ENCODE results near the gene NR4A1. TPM values are rescaled to one million over a fixed set of nuclear protein-coding genes. Genes with fewer than 3 reads are reported as not detected.

Gene NR4A1
- total RNA-seq, 1 donor from 2014 or later = 2.3 TPM

DNA sequence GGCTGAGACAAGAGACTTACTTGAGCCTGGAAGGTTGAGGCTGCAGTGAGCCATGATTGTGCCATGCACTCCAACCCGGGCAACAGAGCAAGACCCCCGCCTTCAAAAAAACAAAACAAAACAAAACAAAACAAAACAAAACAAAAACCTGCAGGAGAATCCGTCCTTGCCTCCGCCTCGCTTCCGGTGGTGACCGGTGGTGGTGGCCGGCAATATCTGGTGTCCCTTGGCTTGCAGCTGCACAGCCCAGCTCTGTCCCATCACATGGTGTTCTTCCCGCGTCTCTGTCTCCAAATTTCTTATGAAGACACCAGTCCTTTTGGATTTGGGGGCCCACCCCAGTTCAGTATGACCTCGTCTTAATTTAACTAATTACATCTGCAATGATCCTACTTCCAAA is 38.2 kb downstream of the NR4A1 start:
- H3K27me3 ChIP-seq (ENCODE audit: insufficient read depth, low read length) = peaks cover 29% of the 10 kb centered on the region
- H3K9ac ChIP-seq (ENCODE audit: low read length) = no peak overlapping the region
- H3K36me3 ChIP-seq (ENCODE audit: insufficient read depth, low read length) = no peaks in the 10 kb centered on the region
- peaks cover 66% of the 10 kb centered on the region for H3K27me3 Mint-ChIP-seq (ENCODE audit: low read depth, unreplicated experiment)
- H2AFZ ChIP-seq (ENCODE audit: low read depth, low read length) = no peak overlapping the region
- TF ChIP-seq, protein P1, sequence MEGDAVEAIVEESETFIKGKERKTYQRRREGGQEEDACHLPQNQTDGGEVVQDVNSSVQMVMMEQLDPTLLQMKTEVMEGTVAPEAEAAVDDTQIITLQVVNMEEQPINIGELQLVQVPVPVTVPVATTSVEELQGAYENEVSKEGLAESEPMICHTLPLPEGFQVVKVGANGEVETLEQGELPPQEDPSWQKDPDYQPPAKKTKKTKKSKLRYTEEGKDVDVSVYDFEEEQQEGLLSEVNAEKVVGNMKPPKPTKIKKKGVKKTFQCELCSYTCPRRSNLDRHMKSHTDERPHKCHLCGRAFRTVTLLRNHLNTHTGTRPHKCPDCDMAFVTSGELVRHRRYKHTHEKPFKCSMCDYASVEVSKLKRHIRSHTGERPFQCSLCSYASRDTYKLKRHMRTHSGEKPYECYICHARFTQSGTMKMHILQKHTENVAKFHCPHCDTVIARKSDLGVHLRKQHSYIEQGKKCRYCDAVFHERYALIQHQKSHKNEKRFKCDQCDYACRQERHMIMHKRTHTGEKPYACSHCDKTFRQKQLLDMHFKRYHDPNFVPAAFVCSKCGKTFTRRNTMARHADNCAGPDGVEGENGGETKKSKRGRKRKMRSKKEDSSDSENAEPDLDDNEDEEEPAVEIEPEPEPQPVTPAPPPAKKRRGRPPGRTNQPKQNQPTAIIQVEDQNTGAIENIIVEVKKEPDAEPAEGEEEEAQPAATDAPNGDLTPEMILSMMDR (IDR thresholded peaks at IDR 0.05; ENCODE audit: insufficient read depth, low read depth, low read length) = no peak
- no peak for TF ChIP-seq EZH2 (IDR thresholded peaks at IDR 0.05; ENCODE audit: insufficient read depth, low read length)
- DNase-seq (ENCODE audit: low read depth) (no peak), FAIRE-seq (no peak)
- no peaks in the 10 kb centered on the region for H3K9me3 ChIP-seq (ENCODE audit: insufficient read depth, low read depth, low read length)
- peaks cover 4% of the 10 kb centered on the region for H3K9me3 Mint-ChIP-seq (ENCODE audit: unreplicated experiment)
- H3K79me2 ChIP-seq (ENCODE audit: insufficient read depth, low read length) = no peaks in the 10 kb centered on the region
- H3K27ac Mint-ChIP-seq (ENCODE audit: unreplicated experiment) = no peak overlapping the region
- H3K4me1 ChIP-seq (ENCODE audit: insufficient read depth, low read length) = no peaks in the 10 kb centered on the region
- peaks cover 26% of the 10 kb centered on the region for H3K36me3 Mint-ChIP-seq (ENCODE audit: low read depth, unreplicated experiment)
- no peak overlapping the region for H3K4me3 ChIP-seq (ENCODE audit: insufficient read depth, low read depth, low read length)
- H3K4me1 Mint-ChIP-seq (ENCODE audit: low read depth, unreplicated experiment) = no peaks in the 10 kb centered on the region
- no peaks in the 10 kb centered on the region for H4K20me1 ChIP-seq (ENCODE audit: insufficient read depth, low read length)
- no peak overlapping the region for H3K4me3 Mint-ChIP-seq (ENCODE audit: unreplicated experiment)
- no peak overlapping the region for H3K27ac ChIP-seq (ENCODE audit: low read depth, low read length)
- H3K4me2 ChIP-seq (ENCODE audit: low read length) = no peak overlapping the region

DNA sequence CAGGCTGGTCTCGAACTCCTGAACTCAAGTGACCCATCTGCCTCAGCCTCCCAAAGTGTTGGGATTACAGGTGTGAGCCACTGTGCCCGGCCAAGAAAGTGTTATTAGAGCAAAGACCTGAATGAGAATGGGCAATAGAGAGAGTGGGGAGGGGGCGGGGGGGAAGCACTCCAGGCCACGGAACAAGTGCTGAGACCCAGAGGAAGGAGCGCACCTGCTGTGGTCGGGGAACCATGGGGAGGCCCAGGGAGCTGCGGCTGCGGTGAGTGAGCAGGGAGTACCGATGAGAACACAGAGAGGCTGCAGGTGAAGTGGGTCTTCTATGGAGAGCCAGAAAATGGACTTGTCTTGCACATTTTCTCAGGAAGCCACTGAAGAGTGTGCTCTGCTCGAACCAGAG is 39.0 kb downstream of the NR4A1 start:
- Mint-ChIP-seq H3K27me3 (ENCODE audit: low read depth, unreplicated experiment) (peaks cover 67% of the 10 kb centered on the region), H3K36me3 (ENCODE audit: low read depth, unreplicated experiment) (peaks cover 25% of the 10 kb centered on the region), H3K27ac (ENCODE audit: unreplicated experiment) (no peak overlapping the region), H3K9me3 (ENCODE audit: unreplicated experiment) (peaks cover 7% of the 10 kb centered on the region), H3K4me1 (ENCODE audit: low read depth, unreplicated experiment) (no peaks in the 10 kb centered on the region), H3K4me3 (ENCODE audit: unreplicated experiment) (no peak overlapping the region)
- H3K4me3 ChIP-seq (ENCODE audit: insufficient read depth, low read depth, low read length) = no peak overlapping the region
- peaks cover 29% of the 10 kb centered on the region for H3K27me3 ChIP-seq (ENCODE audit: insufficient read depth, low read length)
- DNase-seq (ENCODE audit: low read depth) (no peak), FAIRE-seq (no peak)
- H3K9ac ChIP-seq (ENCODE audit: low read length) = no peak overlapping the region
- no peak overlapping the region for H3K4me2 ChIP-seq (ENCODE audit: low read length)
- no peaks in the 10 kb centered on the region for H3K4me1 ChIP-seq (ENCODE audit: insufficient read depth, low read length)
- H3K36me3 ChIP-seq (ENCODE audit: insufficient read depth, low read length) = no peaks in the 10 kb centered on the region
- H3K27ac ChIP-seq (ENCODE audit: low read depth, low read length) = no peak overlapping the region
- no peak for TF ChIP-seq EZH2 (IDR thresholded peaks at IDR 0.05; ENCODE audit: insufficient read depth, low read length)
- TF ChIP-seq, protein P1 (IDR thresholded peaks at IDR 0.05; ENCODE audit: insufficient read depth, low read depth, low read length) = no peak
- no peaks in the 10 kb centered on the region for H3K79me2 ChIP-seq (ENCODE audit: insufficient read depth, low read length)
- no peak overlapping the region for H2AFZ ChIP-seq (ENCODE audit: low read depth, low read length)
- no peaks in the 10 kb centered on the region for H4K20me1 ChIP-seq (ENCODE audit: insufficient read depth, low read length)
- H3K9me3 ChIP-seq (ENCODE audit: insufficient read depth, low read depth, low read length) = no peaks in the 10 kb centered on the region

DNA sequence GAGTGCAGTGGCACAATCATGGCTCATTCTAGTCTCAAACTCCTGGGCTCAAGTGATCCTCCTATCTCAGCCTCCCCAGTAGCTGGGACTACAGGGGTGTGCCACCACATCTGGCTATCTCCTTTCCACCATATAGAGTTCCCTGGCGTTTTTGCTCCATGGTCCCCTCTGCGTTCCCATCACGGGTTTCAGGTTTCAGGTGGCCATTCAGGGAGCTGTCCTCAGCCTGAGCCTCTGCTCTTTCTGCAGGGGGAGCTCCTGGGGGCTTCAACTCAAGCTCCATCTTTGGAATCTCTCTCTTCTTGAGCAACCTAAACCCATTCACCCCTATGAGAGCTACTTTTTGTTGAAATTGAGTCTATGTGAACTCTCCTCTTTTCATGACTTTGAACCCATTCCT is 39.8 kb downstream of the NR4A1 start:
- H3K36me3 Mint-ChIP-seq (ENCODE audit: low read depth, unreplicated experiment) = peaks cover 25% of the 10 kb centered on the region
- H3K4me1 Mint-ChIP-seq (ENCODE audit: low read depth, unreplicated experiment) = no peaks in the 10 kb centered on the region
- H3K27me3 ChIP-seq (ENCODE audit: insufficient read depth, low read length) = peaks cover 29% of the 10 kb centered on the region
- no peak overlapping the region for H3K27ac Mint-ChIP-seq (ENCODE audit: unreplicated experiment)
- peaks cover 11% of the 10 kb centered on the region for H3K9me3 Mint-ChIP-seq (ENCODE audit: unreplicated experiment)
- no peak overlapping the region for H3K9ac ChIP-seq (ENCODE audit: low read length)
- no peak overlapping the region for H3K4me3 Mint-ChIP-seq (ENCODE audit: unreplicated experiment)
- no peak overlapping the region for H3K4me2 ChIP-seq (ENCODE audit: low read length)
- no peak overlapping the region for H3K27ac ChIP-seq (ENCODE audit: low read depth, low read length)
- H4K20me1 ChIP-seq (ENCODE audit: insufficient read depth, low read length) = no peaks in the 10 kb centered on the region
- no peaks in the 10 kb centered on the region for H3K9me3 ChIP-seq (ENCODE audit: insufficient read depth, low read depth, low read length)
- H2AFZ ChIP-seq (ENCODE audit: low read depth, low read length) = no peak overlapping the region
- no peaks in the 10 kb centered on the region for H3K4me1 ChIP-seq (ENCODE audit: insufficient read depth, low read length)
- TF ChIP-seq, protein P1 (IDR thresholded peaks at IDR 0.05; ENCODE audit: insufficient read depth, low read depth, low read length) = no peak
- TF ChIP-seq EZH2 (IDR thresholded peaks at IDR 0.05; ENCODE audit: insufficient read depth, low read length) = no peak
- DNase-seq (ENCODE audit: low read depth) = no peak
- FAIRE-seq = no peak
- peaks cover 65% of the 10 kb centered on the region for H3K27me3 Mint-ChIP-seq (ENCODE audit: low read depth, unreplicated experiment)
- H3K79me2 ChIP-seq (ENCODE audit: insufficient read depth, low read length) = no peaks in the 10 kb centered on the region
- H3K36me3 ChIP-seq (ENCODE audit: insufficient read depth, low read length) = no peaks in the 10 kb centered on the region
- no peak overlapping the region for H3K4me3 ChIP-seq (ENCODE audit: insufficient read depth, low read depth, low read length)

All from astrocyte (in vitro differentiated cells and primary cell).